Kidney (tissue), 14 donors: ENCODE measurements around the gene RGL1. TPM values are rescaled to one million over a fixed set of nuclear protein-coding genes. Genes with fewer than 3 reads are reported as not detected.
A peak's percentile ranks its signal among the peaks of the same experiment; 100 is the strongest.

Source experiments
- DNase-seq, 5 donors: peaks; one replicate each; pipeline ENCODE4 v3.0.0-alpha.2; 2013 to 2020
- FAIRE-seq: peaks from 2 replicates; lab custom pipeline; 2012; peaks lifted over from hg19 to GRCh38; lab: Jason Lieb, UNC
- H3K27ac ChIP-seq, 2 donors: one replicate each; pipeline ENCODE4 v1.7.0; 2013; ENCODE audit warnings: low read depth in 2 of 2, low read length in 2 of 2, inconsistent platforms in 1 of 2
- H3K27me3 ChIP-seq: one replicate; pipeline ENCODE4 v1.7.1; 2013; ENCODE audit warnings: low read length, inconsistent platforms; ENCODE audit not compliant: control insufficient read depth, insufficient read depth
- H3K36me3 ChIP-seq, 3 donors: one replicate each; pipeline versions ENCODE4 v1.7.0 to v1.7.1; 2013; ENCODE audit warnings: low read length in 3 of 3, control low read depth in 1 of 3, inconsistent platforms in 1 of 3; ENCODE audit not compliant: insufficient read depth in 3 of 3, control insufficient read depth in 2 of 3
- H3K4me1 ChIP-seq, 3 donors: one replicate each; pipeline versions ENCODE4 v1.7.0 to v1.7.1; 2013; ENCODE audit warnings: low read length in 3 of 3, inconsistent platforms in 1 of 3, low read depth in 1 of 3; ENCODE audit not compliant: control insufficient read depth in 2 of 3, insufficient read depth in 2 of 3
- H3K4me3 ChIP-seq, 3 donors: one replicate each; pipeline versions ENCODE4 v1.7.0 to v1.8.1; 2013; ENCODE audit warnings: low read length in 3 of 3, control low read depth in 1 of 3, inconsistent platforms in 1 of 3
- H3K9ac ChIP-seq, 3 donors: one replicate each; pipeline versions ENCODE4 v1.7.0 to v1.7.1; 2013; ENCODE audit warnings: low read length in 3 of 3, control low read depth in 1 of 3, inconsistent platforms in 1 of 3
- H3K9me3 ChIP-seq, 3 donors: one replicate each; pipeline versions ENCODE4 v1.7.0 to v1.7.1; 2013; ENCODE audit warnings: low read length in 3 of 3, control low read depth in 1 of 3, inconsistent platforms in 1 of 3; ENCODE audit not compliant: control insufficient read depth in 2 of 3, insufficient read depth in 1 of 3
- CTCF ChIP-seq: IDR thresholded peaks from 3 replicates; pipeline ENCODE4 v1.5.1; 2012; ENCODE audit warnings: mild to moderate bottlenecking, moderate library complexity, borderline replicate concordance; ENCODE audit not compliant: insufficient read depth; ENCODE audit errors: extremely low read depth
- intact Hi-C: fragments of 100-400 bp; cut with DNase I; formaldehyde crosslinking; loops from one replicate; pipeline ENCODE4 v1.11.1; 2022
- polyA plus RNA-seq: library from polyadenylated mRNA; stranded (reverse); fragments of 350-450 nt; fragmentation: Illumina TruSeq; extraction: RNeasy Lipid Tissue Mini Kit (QIAGEN cat#74804); gene quantifications from one replicate; pipeline ENCODE4 v1.2.3, GENCODE V29; 2014; ENCODE audit warnings: low read depth, low replicate concordance; ENCODE audit not compliant: insufficient read depth
- total RNA-seq: library from RNA; stranded (reverse); fragmentation: NEBNext Ultra II Directional; extraction: Animal tissue kit (Norgen Biotek cat#: 25700); gene quantifications from one replicate; pipeline ENCODE4 v1.2.1, GENCODE V29; 2021
- donor health status: control.
- donor health status: control.
- donor health status: control.
- donor health status: control.
- donor health status: control.
- donor health status: DM: yes; HTN: yes; CAD: no.
- donor health status: Normal renal cell carcinoma (clear cell type).

The RGL1 gene
- total and polyA plus RNA-seq, 2 donors from 2014 or later, result 17.3 to 30.7 TPM

DNA sequence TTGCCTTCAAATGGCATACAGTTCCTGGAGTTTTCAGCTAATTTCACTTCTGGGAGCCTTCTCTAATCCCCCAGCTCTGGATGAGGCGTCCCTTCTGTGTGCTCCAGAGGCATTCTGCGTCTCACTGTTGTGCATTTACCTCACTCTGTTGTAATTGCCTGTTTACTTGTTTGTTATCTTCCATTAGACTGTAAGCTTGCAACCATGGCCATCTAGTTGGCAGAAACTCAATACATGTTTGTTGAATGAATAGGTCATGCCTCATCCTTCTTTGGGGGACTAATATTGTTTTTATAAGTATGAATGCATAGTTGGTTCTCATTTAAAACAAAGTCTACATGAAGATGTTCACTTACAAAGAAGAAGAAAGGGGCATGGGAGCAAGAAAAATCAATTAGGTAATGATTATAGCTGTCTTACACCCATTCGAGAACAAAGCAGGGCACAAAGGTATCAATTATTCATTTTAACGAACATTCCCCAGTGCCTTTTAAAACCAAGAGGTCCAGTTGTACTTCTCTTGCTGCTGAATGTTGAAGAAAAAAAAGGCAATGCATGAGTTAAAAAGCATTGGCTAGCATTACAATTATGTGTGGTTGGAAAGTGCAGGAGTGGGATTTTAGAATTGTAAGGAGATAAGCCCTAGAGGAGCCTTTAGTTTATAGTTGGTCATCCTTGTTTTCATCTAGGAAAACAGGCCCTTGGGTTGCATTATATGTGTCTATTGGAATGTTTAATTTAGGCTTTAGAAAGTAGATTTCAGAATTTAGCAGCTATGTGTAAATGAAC, 6.0 kb downstream of the RGL1 start:
- no peak for TF ChIP-seq CTCF
- H3K4me1 ChIP-seq, result peaks cover 6 to 40% (median 13%) of the 10 kb centered on the region in 3 donors
- H3K9me3 ChIP-seq, result no peaks in the 10 kb centered on the region
- peak overlapping the region in 1 of 3 donors; percentile 32 for H3K4me3 ChIP-seq
- no peak overlapping the region for H3K9ac ChIP-seq
- intact Hi-C loops, result no loop called here
- FAIRE-seq (no peak), DNase-seq (no peak)
- peaks cover 0 to 2% (median 0%) of the 10 kb centered on the region in 3 donors for H3K36me3 ChIP-seq
- H3K27ac ChIP-seq, result no peak overlapping the region
- no peaks in the 10 kb centered on the region for H3K27me3 ChIP-seq

GRCh38 chr1:183812128-183812527, 7.2 kb downstream of the RGL1 start:
- Histone ChIP-seq H3K4me1 (peaks cover 8 to 46% (median 13%) of the 10 kb centered on the region in 3 donors), H3K36me3 (peaks cover 0 to 2% (median 0%) of the 10 kb centered on the region in 3 donors), H3K4me3 (no peak overlapping the region), H3K9me3 (no peaks in the 10 kb centered on the region), H3K27me3 (no peaks in the 10 kb centered on the region), H3K9ac (no peak overlapping the region), H3K27ac (no peak overlapping the region)
- no peak for FAIRE-seq
- no peak for DNase-seq
- no peak for TF ChIP-seq CTCF
- intact Hi-C loops, result no loop called here

DNA sequence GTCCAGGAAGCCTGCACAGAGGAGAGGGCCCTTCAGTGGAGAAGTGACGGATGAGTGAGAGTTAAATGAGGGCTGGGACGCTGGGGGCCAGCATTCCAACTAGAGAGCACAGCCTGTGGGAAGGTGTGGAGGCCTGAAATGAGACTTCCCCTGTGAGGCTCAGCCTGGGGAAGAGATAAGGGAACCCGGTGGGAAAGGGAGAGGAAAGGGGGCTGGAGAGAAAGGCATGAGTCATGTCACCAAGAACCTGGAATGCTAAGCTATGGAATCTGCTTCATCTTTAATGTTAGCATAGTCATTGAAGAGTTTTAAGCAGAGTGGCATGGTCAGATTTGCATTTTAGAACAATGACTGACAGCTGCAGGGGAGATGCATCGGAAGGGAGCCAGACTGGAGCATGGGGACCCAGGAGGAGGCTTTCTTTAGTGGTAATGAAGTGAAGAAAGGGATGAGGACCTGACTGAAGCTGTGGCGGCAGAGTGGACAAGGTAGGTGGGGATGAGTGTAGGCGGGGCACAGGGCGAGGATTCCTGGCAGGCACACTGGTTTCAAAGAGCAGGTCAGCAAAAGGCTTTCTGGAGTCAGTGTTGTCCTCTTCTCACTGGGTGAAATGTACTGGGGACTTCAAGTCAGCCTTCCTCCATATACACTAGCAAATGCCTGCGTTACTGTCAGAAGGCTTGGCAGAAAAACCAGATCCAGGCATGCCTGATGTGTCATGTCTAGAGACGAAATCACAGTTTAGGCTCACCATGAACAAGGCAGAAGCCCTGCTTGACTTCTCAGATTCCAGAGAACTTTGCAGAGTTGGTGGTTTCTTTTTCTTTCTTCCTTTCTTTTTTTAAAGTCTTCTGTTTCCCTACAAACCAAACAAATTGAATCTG, 8.0 kb downstream of the RGL1 start:
- TF ChIP-seq CTCF, result no peak
- peak overlapping the region in 1 of 3 donors; percentile 33 for H3K4me3 ChIP-seq
- peak overlapping the region; percentile 26 to 50 for H3K27ac ChIP-seq
- H3K27me3 ChIP-seq, result no peaks in the 10 kb centered on the region
- FAIRE-seq (no peak), DNase-seq (no peak)
- H3K4me1 ChIP-seq, result peaks cover 12 to 41% (median 15%) of the 10 kb centered on the region in 3 donors
- H3K9me3 ChIP-seq, result no peaks in the 10 kb centered on the region
- peaks cover 0 to 2% (median 0%) of the 10 kb centered on the region in 3 donors for H3K36me3 ChIP-seq
- H3K9ac ChIP-seq, result no peak overlapping the region
- intact Hi-C loops, result no loop called here
